NCI-H2196 (cell line): ENCODE data around the gene SULT2B1.
"Not testable (repeated sequence)": the region's sequence is repeated elsewhere in the genome, so short reads cannot be mapped to it uniquely, and the experiment has no call there.

Experiments used
- DNase-seq: peaks from one replicate; lab custom pipeline; 2025; ENCODE audit not compliant: unreplicated experiment; lab: John Stamatoyannopoulos, UW

SULT2B1 gene

DNA sequence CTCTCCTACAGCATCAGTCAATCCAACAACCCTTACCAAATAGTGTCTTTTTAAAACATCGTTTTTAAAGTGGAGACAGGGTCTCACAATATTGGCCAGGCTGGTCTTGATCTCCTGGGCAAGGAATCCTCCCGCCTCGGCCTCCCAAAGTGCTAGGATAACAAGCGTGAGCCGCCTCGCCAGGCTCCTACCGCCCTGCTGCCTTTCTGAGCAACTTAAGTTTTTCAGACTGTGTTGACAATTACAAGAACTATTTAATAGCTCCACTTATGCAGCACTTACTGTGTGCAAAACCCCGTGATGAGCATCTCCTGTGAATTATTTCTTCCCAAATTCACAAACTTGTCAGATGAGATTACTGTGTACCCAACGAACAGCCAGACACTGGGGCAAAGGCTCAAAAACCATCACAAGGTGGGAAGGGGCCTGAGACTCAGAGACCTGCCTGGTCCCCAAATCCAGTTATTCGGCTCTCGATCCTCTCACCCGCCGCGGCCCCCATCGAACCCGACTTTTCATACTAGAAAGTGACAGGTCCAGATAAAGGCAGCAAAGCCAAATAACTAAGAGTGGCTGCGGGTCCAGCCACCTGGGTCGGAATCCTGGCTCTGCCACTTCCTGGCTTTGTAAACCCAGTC is 66.4 kb downstream of the SULT2B1 start:
- no peak for DNase-seq

DNA sequence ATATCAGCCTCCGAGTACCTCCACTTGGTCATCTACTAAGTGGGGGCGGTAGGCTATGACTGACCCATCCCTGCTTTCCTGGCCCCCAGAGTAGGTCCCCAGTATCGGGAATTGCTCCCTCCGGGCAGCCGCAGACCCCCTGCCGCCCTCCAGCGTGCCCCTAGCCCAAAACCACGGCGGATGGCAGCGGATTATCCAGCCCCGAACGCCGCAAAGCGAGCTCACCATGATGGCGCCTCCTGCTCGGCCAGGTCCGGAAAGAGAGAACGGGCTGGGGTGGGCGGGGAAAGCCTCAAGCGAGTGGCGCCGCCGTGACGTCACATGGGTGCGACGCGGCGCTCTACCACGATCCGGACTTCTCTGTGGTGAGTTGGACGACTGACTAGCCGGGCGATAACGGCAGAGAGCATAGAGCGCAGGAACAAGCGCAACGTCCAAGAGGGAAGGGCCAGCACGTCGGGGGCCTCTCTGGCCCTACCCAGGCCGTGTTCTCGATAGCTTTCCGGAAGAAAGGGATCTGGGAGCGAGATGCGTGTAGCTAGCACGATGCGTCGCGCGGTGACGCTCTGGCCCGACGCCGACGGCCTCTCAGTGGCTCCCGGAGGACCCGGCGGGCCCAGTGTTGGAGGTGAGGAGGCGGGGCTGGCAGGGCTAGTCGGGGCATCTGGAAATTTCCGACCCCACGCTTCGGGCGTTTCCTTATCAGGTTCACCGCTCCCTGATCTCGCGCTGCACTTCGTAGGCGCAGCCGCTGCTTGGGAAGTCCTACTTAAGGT is 67.1 kb downstream of the SULT2B1 start, which contains the start of the genes RPL18 and SPHK2:
TSS of gene RPL18 (minus strand) at position 263 of the 776 bp plus-strand sequence. CDS start at position 228, 35 bp downstream.
TSS of gene SPHK2 (plus strand) at position 591 of the 776 bp plus-strand sequence. CDS start 1,009 bp downstream, outside the sequence.
- DNase-seq, result peak; percentile 100

DNA sequence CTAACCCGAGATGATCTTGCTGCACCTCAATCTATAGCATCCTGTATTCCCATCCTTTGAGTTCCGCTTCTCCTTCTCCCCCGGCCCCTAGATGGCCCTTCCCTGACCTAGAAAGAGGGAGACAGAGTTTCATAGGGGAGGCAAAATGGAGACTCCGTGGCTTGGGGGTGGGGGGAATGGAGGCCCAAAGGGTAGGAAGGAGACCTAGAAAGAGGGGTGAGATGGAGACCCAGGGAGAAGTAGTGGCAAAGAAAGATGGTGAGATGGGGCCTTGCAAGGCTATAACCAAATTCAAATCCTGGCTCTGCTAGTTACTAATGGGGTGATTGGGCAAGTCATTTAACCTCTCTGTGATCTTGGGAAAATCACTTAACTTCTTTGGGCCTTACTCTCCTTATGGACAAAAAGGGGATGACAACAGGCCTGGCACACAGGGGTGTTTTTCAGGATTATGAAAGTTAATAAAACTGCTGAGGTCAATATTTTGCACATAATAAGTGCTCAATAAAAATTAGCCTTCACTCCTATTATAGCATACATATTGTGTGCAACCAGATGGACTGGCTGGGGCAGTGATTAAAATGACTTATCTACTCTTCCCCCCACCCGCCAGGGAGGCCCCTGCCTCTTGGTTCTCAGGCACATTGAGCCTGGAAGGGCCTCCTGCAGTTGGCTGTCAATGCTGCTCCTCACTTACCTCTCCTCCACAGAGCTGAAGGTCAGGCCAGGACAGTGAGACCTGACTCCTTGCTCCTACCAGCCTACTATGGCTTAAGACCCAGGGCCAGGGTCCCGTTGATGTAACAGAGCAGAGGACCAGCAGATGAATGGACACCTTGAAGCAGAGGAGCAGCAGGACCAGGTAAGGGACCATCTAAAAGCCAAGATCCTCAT is 68.0 kb downstream of the SULT2B1 start:
- no peak for DNase-seq

DNA sequence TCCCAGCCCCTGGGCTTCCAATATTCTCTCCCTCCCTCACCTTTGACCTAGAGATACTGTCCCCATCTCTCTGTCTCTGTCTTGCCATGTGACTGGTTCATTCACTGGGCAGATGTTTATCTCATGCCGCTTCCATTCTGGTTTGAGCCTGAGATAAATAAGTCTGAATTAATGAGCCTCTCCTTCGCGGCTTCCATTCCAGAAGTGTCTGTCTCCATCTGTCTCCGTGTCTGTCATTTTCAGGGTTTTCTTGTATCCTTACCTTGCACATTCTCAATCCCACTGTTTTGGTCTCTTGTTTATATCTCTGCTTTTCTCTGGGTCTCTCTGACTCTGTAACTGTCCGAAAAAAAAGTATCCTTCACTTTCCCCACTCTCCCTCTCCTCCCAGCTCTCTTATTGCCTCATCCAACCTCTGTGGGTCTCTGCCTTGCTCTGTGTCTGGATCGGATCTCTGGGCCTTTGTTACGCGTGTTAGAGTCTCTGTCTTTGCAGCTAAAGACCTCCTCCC is 71.6 kb downstream of the SULT2B1 start:
- DNase-seq, result no peak

DNA sequence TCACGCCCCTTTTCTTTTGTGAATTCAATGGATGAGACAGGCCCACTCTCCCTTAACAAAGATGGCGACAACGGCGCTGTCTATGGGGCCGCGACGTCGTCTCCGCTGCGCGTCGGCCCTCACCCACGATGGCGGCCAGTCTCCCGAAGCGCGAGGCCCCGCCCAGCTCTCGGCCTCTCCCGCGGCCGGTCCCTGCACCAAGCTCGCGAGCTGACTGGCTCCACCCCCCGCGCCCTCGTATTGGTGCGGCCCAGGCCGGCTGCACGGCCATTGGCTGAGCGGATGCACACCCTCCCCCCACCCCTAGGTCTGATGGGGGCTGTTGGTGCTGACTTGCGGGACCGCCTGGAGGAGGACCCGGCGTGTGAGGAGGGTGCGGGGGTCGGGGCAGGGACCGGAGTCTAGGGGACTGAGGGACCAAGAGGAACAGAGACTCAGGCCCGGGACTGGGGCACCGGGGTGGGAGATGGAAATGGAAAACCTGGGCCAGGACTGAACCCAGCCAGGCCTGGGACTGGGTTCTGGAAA is 72.2 kb downstream of the SULT2B1 start:
- DNase-seq, result peak; percentile 98

DNA sequence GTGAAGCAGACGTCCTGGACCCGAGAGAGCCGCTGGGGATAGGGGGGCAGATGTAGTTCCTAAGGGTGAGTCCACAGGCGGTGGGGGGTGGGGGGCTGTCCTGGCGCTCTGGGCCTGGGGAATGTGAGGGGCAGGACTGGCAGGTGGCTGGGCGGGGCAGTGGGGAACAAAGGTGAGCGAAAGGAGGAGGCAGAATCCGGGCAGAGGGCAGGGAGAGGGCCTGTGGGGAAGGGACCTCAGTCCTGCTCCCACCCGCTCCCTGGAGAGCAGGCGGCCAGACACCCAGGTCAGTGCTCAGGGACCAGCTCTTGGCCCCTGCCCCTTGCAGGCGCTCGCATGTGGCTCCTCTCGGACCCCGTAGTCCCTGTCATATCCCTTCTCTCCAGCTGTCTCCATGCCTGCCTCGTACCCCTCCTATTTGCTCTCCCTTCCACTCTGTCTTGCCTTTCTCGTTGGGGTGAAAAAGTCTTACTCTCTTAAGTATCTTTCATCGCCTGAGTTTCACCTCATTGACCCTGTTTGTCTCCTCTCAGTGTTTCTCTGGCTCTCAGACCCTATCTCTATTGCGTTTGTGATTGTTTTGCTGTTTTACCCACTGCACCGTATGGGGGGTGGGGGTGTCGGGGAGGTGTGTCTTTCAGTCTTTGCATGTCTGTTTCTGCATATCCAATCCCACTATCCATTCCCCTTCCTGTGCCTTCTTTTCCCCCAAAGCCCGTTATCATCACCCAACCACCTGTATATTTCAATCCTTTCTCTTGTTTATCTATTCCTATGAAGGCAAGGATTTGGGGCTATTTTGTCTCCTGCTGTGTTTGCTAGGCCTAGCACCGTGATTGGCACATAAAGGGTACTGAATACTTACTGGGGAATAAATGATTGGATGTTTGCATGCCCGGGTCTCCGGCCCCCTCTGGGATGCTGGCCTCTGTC is 73.1 kb downstream of the SULT2B1 start:
- no peak for DNase-seq

DNA sequence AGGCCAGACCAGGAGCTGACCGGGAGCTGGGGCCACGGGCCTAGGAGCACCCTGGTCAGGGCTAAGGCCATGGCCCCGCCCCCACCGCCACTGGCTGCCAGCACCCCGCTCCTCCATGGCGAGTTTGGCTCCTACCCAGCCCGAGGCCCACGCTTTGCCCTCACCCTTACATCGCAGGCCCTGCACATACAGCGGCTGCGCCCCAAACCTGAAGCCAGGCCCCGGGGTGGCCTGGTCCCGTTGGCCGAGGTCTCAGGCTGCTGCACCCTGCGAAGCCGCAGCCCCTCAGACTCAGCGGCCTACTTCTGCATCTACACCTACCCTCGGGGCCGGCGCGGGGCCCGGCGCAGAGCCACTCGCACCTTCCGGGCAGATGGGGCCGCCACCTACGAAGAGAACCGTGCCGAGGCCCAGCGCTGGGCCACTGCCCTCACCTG is 73.9 kb downstream of the SULT2B1 start:
- DNase-seq, result no peak

DNA sequence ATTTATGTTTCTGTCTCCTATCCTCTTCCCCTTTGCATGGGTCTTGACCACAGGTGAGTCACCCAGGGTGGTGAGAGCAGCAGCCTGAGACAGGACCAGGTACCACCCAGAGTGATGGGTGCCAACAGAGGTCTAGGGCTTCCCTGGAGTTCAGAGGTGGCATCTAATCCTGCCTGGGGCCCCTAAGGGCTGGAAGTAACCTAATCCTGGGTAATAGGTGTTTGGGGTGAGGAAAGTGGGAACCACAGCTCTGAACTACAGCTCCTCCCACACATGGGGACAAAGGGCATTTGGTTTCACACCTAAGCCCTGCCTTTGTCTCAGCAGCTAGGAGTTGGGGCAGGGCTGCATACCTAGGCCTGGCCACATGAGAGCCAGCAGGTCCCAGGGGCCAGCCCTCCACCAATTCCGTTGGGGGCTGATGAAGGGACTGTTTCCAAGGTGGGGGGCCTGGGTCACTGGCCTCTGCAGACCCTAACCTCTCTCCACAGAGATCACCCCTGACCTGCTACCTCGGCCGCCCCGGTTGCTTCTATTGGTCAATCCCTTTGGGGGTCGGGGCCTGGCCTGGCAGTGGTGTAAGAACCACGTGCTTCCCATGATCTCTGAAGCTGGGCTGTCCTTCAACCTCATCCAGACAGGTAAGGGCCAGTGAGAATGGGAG is 75.4 kb downstream of the SULT2B1 start:
- no peak for DNase-seq

DNA sequence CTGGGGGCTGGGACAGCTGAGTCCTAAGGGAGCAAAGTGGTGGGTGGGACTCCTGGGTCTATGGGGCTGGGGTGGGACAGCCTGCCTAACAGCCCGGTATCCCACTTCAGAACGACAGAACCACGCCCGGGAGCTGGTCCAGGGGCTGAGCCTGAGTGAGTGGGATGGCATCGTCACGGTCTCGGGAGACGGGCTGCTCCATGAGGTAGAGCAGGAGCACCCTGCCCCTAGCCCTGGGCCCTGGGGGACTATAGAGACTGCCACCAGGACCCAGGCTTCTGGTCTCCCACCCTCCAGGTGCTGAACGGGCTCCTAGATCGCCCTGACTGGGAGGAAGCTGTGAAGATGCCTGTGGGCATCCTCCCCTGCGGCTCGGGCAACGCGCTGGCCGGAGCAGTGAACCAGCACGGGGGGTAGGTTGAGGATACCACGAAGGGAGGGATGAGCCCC is 75.9 kb downstream of the SULT2B1 start:
- DNase-seq, result no peak

DNA sequence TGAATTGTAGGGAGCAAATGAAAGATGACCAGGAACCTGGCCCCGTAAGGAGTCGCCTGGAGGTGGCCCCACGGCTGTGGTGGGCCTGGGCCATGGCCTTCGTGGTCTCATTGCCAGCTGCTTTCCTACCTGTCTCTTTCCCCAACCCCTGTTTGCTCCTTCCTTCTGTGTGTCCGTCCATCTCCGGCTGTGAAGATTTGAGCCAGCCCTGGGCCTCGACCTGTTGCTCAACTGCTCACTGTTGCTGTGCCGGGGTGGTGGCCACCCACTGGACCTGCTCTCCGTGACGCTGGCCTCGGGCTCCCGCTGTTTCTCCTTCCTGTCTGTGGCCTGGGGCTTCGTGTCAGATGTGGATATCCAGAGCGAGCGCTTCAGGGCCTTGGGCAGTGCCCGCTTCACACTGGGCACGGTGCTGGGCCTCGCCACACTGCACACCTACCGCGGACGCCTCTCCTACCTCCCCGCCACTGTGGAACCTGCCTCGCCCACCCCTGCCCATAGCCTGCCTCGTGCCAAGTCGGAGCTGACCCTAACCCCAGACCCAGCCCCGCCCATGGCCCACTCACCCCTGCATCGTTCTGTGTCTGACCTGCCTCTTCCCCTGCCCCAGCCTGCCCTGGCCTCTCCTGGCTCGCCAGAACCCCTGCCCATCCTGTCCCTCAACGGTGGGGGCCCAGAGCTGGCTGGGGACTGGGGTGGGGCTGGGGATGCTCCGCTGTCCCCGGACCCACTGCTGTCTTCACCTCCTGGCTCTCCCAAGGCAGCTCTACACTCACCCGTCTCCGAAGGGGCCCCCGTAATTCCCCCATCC is 76.7 kb downstream of the SULT2B1 start:
- no peak for DNase-seq

DNA sequence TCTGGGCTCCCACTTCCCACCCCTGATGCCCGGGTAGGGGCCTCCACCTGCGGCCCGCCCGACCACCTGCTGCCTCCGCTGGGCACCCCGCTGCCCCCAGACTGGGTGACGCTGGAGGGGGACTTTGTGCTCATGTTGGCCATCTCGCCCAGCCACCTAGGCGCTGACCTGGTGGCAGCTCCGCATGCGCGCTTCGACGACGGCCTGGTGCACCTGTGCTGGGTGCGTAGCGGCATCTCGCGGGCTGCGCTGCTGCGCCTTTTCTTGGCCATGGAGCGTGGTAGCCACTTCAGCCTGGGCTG is 77.3 kb downstream of the SULT2B1 start:
- no peak for DNase-seq

DNA sequence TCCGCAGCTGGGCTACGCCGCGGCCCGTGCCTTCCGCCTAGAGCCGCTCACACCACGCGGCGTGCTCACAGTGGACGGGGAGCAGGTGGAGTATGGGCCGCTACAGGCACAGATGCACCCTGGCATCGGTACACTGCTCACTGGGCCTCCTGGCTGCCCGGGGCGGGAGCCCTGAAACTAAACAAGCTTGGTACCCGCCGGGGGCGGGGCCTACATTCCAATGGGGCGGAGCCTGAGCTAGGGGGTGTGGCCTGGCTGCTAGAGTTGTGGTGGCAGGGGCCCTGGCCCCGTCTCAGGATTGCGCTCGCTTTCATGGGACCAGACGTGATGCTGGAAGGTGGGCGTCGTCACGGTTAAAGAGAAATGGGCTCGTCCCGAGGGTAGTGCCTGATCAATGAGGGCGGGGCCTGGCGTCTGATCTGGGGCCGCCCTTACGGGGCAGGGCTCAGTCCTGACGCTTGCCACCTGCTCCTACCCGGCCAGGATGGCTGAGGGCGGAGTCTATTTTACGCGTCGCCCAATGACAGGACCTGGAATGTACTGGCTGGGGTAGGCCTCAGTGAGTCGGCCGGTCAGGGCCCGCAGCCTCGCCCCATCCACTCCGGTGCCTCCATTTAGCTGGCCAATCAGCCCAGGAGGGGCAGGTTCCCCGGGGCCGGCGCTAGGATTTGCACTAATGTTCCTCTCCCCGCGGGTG is 77.8 kb downstream of the SULT2B1 start:
- no peak for DNase-seq

DNA sequence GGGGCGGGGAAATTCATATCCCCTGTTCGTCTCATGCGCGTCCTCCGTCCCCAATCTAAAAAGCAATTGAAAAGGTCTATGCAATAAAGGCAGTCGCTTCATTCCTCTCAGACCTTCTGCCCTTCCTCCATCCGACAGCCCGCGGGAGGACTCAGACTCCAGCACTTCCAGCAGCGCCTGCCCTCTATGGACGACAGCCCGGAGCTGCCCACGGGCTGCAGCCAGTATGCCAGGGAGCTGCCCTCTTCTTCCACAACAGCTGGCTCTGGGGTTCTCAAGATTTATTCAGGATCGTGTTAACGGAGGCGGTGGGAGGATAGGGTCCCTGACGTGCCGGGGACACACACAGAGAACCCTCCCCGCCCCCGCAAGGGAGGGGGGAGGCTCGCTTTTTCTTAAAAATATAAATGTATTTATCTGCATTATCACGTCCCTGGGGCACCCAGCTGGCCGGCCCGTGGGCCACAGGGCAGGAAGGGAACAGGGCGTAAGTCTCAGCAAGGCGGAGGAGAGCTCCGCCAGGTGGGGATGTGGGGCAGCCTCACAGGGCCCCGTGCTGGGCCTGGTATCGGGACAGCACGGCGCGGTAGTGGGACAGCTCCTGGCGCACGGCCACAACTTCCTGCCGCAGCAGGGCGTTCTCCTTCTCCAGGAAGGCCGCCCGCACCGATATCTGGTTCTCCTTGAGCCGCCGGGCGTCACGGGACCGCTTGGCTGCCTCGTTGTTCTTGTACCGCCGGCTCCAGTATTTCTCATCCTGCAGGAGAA is 78.5 kb downstream of the SULT2B1 start:
- no peak for DNase-seq

DNA sequence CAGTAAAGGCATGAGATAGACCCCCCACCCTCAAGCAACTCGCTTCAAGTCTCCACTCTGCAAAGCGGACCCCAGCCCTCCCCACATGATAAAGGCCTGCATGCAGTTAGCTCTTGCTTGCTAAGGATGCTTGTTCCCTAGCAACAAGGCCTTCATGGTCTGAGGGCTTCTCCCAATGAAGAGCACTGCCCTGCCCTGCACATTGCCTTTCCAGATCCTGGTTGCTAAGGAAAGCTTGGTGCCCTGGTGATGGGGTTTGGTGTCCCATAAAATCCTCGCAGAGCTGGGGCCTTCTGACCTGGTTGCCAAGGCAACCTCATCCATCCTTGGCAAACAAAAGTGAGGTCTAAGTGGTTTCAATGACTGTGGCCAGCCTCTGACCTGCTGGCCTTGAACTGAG is 79.3 kb downstream of the SULT2B1 start:
- DNase-seq, result peak; percentile 54

DNA sequence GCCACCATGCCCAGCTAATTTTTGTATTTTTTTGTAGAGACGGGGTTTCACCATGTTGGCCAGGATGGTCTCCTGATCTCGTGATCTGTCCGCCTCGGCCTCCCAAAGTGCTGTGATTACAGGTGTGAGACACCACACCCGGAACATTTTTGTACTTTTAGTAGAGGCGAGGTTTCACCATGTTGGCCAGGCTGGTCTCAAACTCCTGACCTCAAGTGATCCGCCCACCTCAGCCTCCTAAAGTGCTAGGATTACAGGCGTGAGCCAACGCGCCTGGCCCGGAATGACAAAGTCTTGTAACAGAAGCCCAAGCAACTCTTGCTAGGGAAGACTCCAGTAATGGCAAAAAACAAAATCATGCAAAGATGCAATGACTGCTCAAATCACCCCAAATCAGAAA is 80.3 kb downstream of the SULT2B1 start:
- DNase-seq, result not testable (repeated sequence)

DNA sequence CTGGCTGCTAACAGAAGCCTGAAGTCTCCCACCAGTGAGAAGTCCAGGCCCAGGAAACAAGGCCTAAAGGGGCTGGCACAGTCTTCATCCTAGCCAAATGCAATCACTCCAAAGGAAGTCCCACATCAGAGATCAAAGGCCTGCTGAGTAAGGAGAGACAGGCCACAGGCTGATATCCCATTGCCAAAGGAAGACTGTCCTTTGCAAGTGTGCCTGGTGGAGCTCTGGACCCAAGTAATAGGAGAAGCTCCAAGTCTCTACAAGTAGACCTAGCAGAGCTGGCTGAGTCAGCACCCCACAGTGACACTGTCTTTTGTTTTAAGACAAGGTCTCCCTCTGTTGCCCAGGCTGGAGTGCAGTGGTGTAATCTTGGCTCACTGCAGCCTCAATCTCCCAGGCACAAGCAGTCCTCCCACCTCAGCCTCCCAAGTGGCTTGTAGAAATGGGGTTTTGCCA is 80.7 kb downstream of the SULT2B1 start:
- DNase-seq, result peak; percentile 26
